NK-92 (cell line): Measurements from ENCODE around the gene TTC33.

Experiments
- DNase-seq: peaks from one replicate; lab custom pipeline; 2025; ENCODE audit not compliant: unreplicated experiment; lab: John Stamatoyannopoulos, UW

Gene TTC33

GRCh38 chr5:40524677-40525076 is 231.1 kb downstream of the TTC33 start:
- no peak for DNase-seq

- DNase-seq, result no peak
Measured at GRCh38 chr5:40521925-40522324, 233.8 kb downstream of the TTC33 start.

- DNase-seq, result no peak
Measured at GRCh38 chr5:40521108-40521785, 234.5 kb downstream of the TTC33 start.

- no peak for DNase-seq
Measured at GRCh38 chr5:40518485-40518917, 237.3 kb downstream of the TTC33 start.

- DNase-seq, result no peak
Measured at GRCh38 chr5:40515476-40515875, 240.3 kb downstream of the TTC33 start.

- DNase-seq, result no peak
Measured at GRCh38 chr5:40514976-40515375, 240.8 kb downstream of the TTC33 start.

- DNase-seq, result no peak
Measured at GRCh38 chr5:40511801-40512200, 244.0 kb downstream of the TTC33 start.

- DNase-seq, result no peak
Measured at GRCh38 chr5:40507095-40507494, 248.7 kb downstream of the TTC33 start.

- no peak for DNase-seq
Measured at GRCh38 chr5:40505031-40505430, 250.7 kb downstream of the TTC33 start.

GRCh38 chr5:40503439-40503838 is 252.3 kb downstream of the TTC33 start:
- DNase-seq, result no peak

GRCh38 chr5:40502736-40503135 is 253.0 kb downstream of the TTC33 start:
- DNase-seq, result no peak

- no peak for DNase-seq
Measured at GRCh38 chr5:40501711-40502444, 253.9 kb downstream of the TTC33 start.

- no peak for DNase-seq
Measured at GRCh38 chr5:40499518-40500273, 256.1 kb downstream of the TTC33 start.

GRCh38 chr5:40499007-40499406 is 256.8 kb downstream of the TTC33 start:
- no peak for DNase-seq

- no peak for DNase-seq
Measured at GRCh38 chr5:40497573-40497972, 258.2 kb downstream of the TTC33 start.

- no peak for DNase-seq
Measured at GRCh38 chr5:40495237-40495635, 260.5 kb downstream of the TTC33 start.

GRCh38 chr5:40494631-40495236 is 261.0 kb downstream of the TTC33 start:
- DNase-seq, result no peak

GRCh38 chr5:40492056-40492455 is 263.7 kb downstream of the TTC33 start:
- DNase-seq, result no peak

- DNase-seq, result no peak
Measured at GRCh38 chr5:40491644-40492043, 264.1 kb downstream of the TTC33 start.

GRCh38 chr5:40490464-40491111 is 265.2 kb downstream of the TTC33 start:
- DNase-seq, result no peak

- no peak for DNase-seq
Measured at GRCh38 chr5:40489421-40489820, 266.3 kb downstream of the TTC33 start.
